HCT116 (cell line): Measurements from ENCODE around the gene SNX4. TPM values are rescaled to one million over a fixed set of nuclear protein-coding genes. Genes with fewer than 3 reads are reported as not detected.

Experiments
- ATAC-seq: fragments of 200-7000 bp; cut with Tn5 transposase; 2 replicates; pipeline ENCODE4 v1.9.1; 2020; ENCODE audit warnings: mild to moderate bottlenecking, moderate library complexity
- BruUV-seq: library from RNA; stranded (reverse); fragments of 400-500 nt; replicated peaks from 2 replicates; lab custom pipeline; 2021; lab: Mats Ljungman, UMichigan
- CTCF ChIA-PET: fragments of 300-600 bp; sonication (Branson Sonifier 250); formaldehyde crosslinking; loops from one replicate; lab custom pipeline; 2021; ENCODE audit warnings: antibody characterized with exemption; lab: Charles Lee
- POLR2A ChIA-PET: fragments of 300-600, 350-600 bp; sonication (Branson Sonifier 250); formaldehyde crosslinking; loops from one replicate; lab custom pipeline; 2021; ENCODE audit warnings: antibody characterized with exemption; lab: Charles Lee
- RAD21 ChIA-PET, 2 experiments: fragments of 300-600 bp; sonication (Branson Sonifier 250); formaldehyde crosslinking; loops; one replicate each; lab custom pipeline; 2023; ENCODE audit warnings: low total read pairs in 2 of 2; ENCODE audit not compliant: uncharacterized antibody in 2 of 2, unreplicated experiment in 2 of 2, low non-redundant PET in 1 of 2; lab: Charles Lee
- DNase-seq: peaks from one replicate; pipeline ENCODE4 v3.0.0-alpha.2; 2010; ENCODE audit warnings: low read depth, low spot score
- H2AFZ ChIP-seq: fragments of 200-600 bp; shearing (Covaris generic), sonication (generic); 2 replicates; pipeline ENCODE4 v1.6.1; 2017; ENCODE audit warnings: low read depth, mixed run types, mixed read lengths, antibody characterized with exemption, low read length; ENCODE audit not compliant: poor library complexity, severe bottlenecking
- H3K27ac ChIP-seq: 2 replicates; pipeline ENCODE4 v1.5.1; 2012; ENCODE audit warnings: low read depth, low read length
- H3K27me3 ChIP-seq: fragments of 200-600 bp; sonication (generic); 2 replicates; pipeline ENCODE4 v1.6.1; 2016; ENCODE audit warnings: mixed run types, low read length, mixed read lengths; ENCODE audit not compliant: insufficient read depth
- H3K36me3 ChIP-seq, 2 experiments: fragments of 200-500 bp in 1 of 2; fragments of 200-600 bp in 1 of 2; sonication (Bioruptor generic) in 1 of 2; sonication (generic) in 1 of 2; 2 replicates each; pipeline versions ENCODE4 v1.5.1 to v1.6.1; 2014 to 2016; ENCODE audit warnings: low read length in 2 of 2, inconsistent platforms in 1 of 2, mixed read lengths in 1 of 2, mixed run types in 1 of 2; ENCODE audit not compliant: insufficient read depth in 2 of 2, control insufficient read depth in 1 of 2
- H3K4me1 ChIP-seq, 2 experiments: fragments of 200-600 bp in 1 of 2; sonication (generic) in 1 of 2; 2 replicates each; pipeline versions ENCODE4 v1.5.1 to v1.6.1; 2012 to 2017; ENCODE audit warnings: low read length in 2 of 2, inconsistent platforms in 1 of 2, mild to moderate bottlenecking in 1 of 2, mixed read lengths in 1 of 2, mixed run types in 1 of 2, moderate library complexity in 1 of 2; ENCODE audit not compliant: insufficient read depth in 2 of 2, control insufficient read depth in 1 of 2
- H3K4me2 ChIP-seq: fragments of 200-600 bp; sonication (generic); 2 replicates; pipeline ENCODE4 v1.6.1; 2017; ENCODE audit warnings: mixed run types, low read length, mixed read lengths
- H3K4me3 ChIP-seq, 2 experiments: fragments of 200-600 bp in 1 of 2; sonication (generic) in 1 of 2; replicated peaks in 1 of 2; 2 replicates each; pipeline ENCODE4 v1.5.1; 2011 to 2016; ENCODE audit warnings: low read length in 2 of 2, control low read depth in 1 of 2, low read depth in 1 of 2, mild to moderate bottlenecking in 1 of 2, mixed read lengths in 1 of 2, mixed run types in 1 of 2
- H3K79me2 ChIP-seq: fragments of 200-600 bp; sonication (generic); 2 replicates; pipeline ENCODE4 v1.6.1; 2017; ENCODE audit warnings: mild to moderate bottlenecking, mixed run types, low read length, moderate library complexity, mixed read lengths; ENCODE audit not compliant: insufficient read depth
- H3K9ac ChIP-seq: fragments of 200-600 bp; sonication (generic); 2 replicates; pipeline ENCODE4 v1.6.1; 2016; ENCODE audit warnings: low read length, mixed read lengths
- H3K9me2 ChIP-seq: fragments of 200-600 bp; sonication (generic), shearing (Covaris generic); 2 replicates; pipeline ENCODE4 v1.6.1; 2017; ENCODE audit warnings: mixed run types, mild to moderate bottlenecking, moderate library complexity; ENCODE audit not compliant: insufficient read depth
- H3K9me3 ChIP-seq, 2 experiments: fragments of 200-500 bp in 1 of 2; fragments of 200-600 bp in 1 of 2; sonication (Bioruptor generic) in 1 of 2; sonication (generic) in 1 of 2; 2 replicates each; pipeline ENCODE4 v1.6.1; 2014 to 2017; ENCODE audit warnings: low read length in 2 of 2, mixed read lengths in 2 of 2, inconsistent platforms in 1 of 2, low read depth in 1 of 2, mild to moderate bottlenecking in 1 of 2, mixed run types in 1 of 2, moderate library complexity in 1 of 2; ENCODE audit not compliant: control insufficient read depth in 1 of 2, insufficient read depth in 1 of 2
- H4K20me1 ChIP-seq: fragments of 200-600 bp; sonication (generic), shearing (Covaris generic); 2 replicates; pipeline ENCODE4 v1.6.1; 2017; ENCODE audit warnings: mixed run types, mild to moderate bottlenecking, moderate library complexity; ENCODE audit not compliant: insufficient read depth
- ATF3 ChIP-seq: IDR thresholded peaks from 2 replicates; pipeline ENCODE4 v1.6.1; 2012
- CTCF ChIP-seq, 3 experiments: fragments of 200-600 bp in 1 of 3; sonication (generic) in 1 of 3; IDR thresholded peaks in 2 of 3; conservative IDR thresholded peaks in 1 of 3; 2 replicates each; pipeline ENCODE4 v1.5.1; 2012 to 2017; ENCODE audit warnings: low read depth in 2 of 3, low read length in 2 of 3, antibody characterized with exemption in 1 of 3, borderline replicate concordance in 1 of 3, control low read depth in 1 of 3, mild to moderate bottlenecking in 1 of 3, mixed read lengths in 1 of 3, mixed run types in 1 of 3, moderate library complexity in 1 of 3; ENCODE audit not compliant: insufficient read depth in 1 of 3
- ELF1 ChIP-seq: IDR thresholded peaks from 2 replicates; pipeline ENCODE4 v1.6.1; 2012; ENCODE audit warnings: low read depth, borderline replicate concordance
- EZH2 ChIP-seq: fragments of 200-600 bp; sonication (generic); IDR thresholded peaks from 2 replicates; pipeline ENCODE4 v1.6.1; 2017; ENCODE audit warnings: antibody characterized with exemption, mixed run types
- FOSL1 ChIP-seq: IDR thresholded peaks from 2 replicates; pipeline ENCODE4 v1.6.1; 2012; ENCODE audit warnings: low read depth
- POLR2A ChIP-seq: IDR thresholded peaks from 2 replicates; pipeline ENCODE4 v1.7.0; 2011; ENCODE audit warnings: borderline replicate concordance; ENCODE audit not compliant: insufficient read depth, insufficient read length; ENCODE audit errors: extremely low read depth
- POLR2AphosphoS5 ChIP-seq: IDR thresholded peaks from 2 replicates; pipeline ENCODE4 v1.6.1; 2011; ENCODE audit warnings: mild to moderate bottlenecking, low read depth, low read length, moderate library complexity
- RAD21 ChIP-seq: IDR thresholded peaks from 2 replicates; pipeline ENCODE4 v1.6.1; 2012; ENCODE audit warnings: low read depth, mild to moderate bottlenecking
- SP1 ChIP-seq: IDR thresholded peaks from 2 replicates; pipeline ENCODE4 v1.6.1; 2012; ENCODE audit warnings: low read depth
- TCF7L2 ChIP-seq: IDR thresholded peaks from 2 replicates; pipeline ENCODE4 v1.7.0; 2011; ENCODE audit warnings: borderline replicate concordance, inconsistent platforms; ENCODE audit not compliant: insufficient read depth, insufficient read length; ENCODE audit errors: extremely low read depth
- YY1 ChIP-seq: IDR thresholded peaks from 2 replicates; pipeline ENCODE4 v1.6.1; 2011; ENCODE audit warnings: low read length, low read depth, moderate library complexity, mild to moderate bottlenecking; ENCODE audit not compliant: insufficient replicate concordance; ENCODE audit errors: extremely low read depth
- ZFX ChIP-seq: fragments of 450-650 bp; IDR thresholded peaks from 2 replicates; pipeline ENCODE4 v1.6.1; 2017
- ZNF274 ChIP-seq: fragments of 200-500 bp; sonication (Bioruptor generic); IDR thresholded peaks from 2 replicates; pipeline ENCODE4 v1.6.1; 2014; ENCODE audit warnings: mild to moderate bottlenecking, low read depth, low read length, inconsistent platforms
- intact Hi-C: fragments of 100-400 bp; cut with micrococcal nuclease; formaldehyde crosslinking; loops from 2 replicates; pipeline ENCODE4 v1.10.0; 2022
- total RNA-seq: library from RNA; stranded (reverse); gene quantifications from one replicate; pipeline ENCODE4 v1.2.1, GENCODE V29; 2021; ENCODE audit not compliant: unreplicated experiment
- TF ChIP-seq, protein P1 (sequence below): IDR thresholded peaks from 2 replicates; pipeline ENCODE4 v1.6.1; 2012
- TF ChIP-seq, protein P2 (sequence below): IDR thresholded peaks from 2 replicates; pipeline ENCODE4 v1.6.1; 2011; ENCODE audit warnings: mild to moderate bottlenecking, low read length, moderate library complexity; ENCODE audit not compliant: insufficient replicate concordance; ENCODE audit errors: extremely low read depth

SNX4 gene
- total RNA-seq, 1 experiment from 2014 or later = 21.1 TPM

- ATAC-seq (no peak), DNase-seq (no peak)
- no peak overlapping the region for H2AFZ ChIP-seq
- ChIA-PET CTCF (no interaction called here), POLR2A (interaction anchor here (0.5 kb wide), 1 partner anchor 238 kb away, joined by 3 read pairs; no protein-coding TSS in a partner anchor), RAD21 (no interaction called here)
- intact Hi-C loops = no loop called here
- H3K27me3 ChIP-seq = no peaks in the 10 kb centered on the region
- no peaks in the 10 kb centered on the region for H3K79me2 ChIP-seq
- H3K36me3 ChIP-seq = no peaks in the 10 kb centered on the region
- BruUV-seq = no TSS peak
- no peak overlapping the region for H3K4me2 ChIP-seq
- no peak overlapping the region for H3K27ac ChIP-seq
- no peaks in the 10 kb centered on the region for H4K20me1 ChIP-seq
- no peak overlapping the region for H3K9ac ChIP-seq
- no peaks in the 10 kb centered on the region for H3K4me1 ChIP-seq
- TF ChIP-seq ZNF274 = no peak
- TF ChIP-seq, all 23 proteins: peak for 0
- no peaks in the 10 kb centered on the region for H3K9me3 ChIP-seq
- no peak overlapping the region for H3K4me3 ChIP-seq
- H3K9me2 ChIP-seq = no peaks in the 10 kb centered on the region
These were observed 87.9 kb downstream of the SNX4 start for GRCh38 chr3:125431912-125432790.

GRCh38 chr3:125431391-125431790, 88.6 kb downstream of the SNX4 start:
- Histone ChIP-seq H3K9me2 (no peaks in the 10 kb centered on the region), H3K4me2 (no peak overlapping the region), H3K27me3 (no peaks in the 10 kb centered on the region), H3K9ac (no peak overlapping the region), H3K4me1 (no peaks in the 10 kb centered on the region), H3K36me3 (no peaks in the 10 kb centered on the region), H3K4me3 (no peak overlapping the region), H4K20me1 (no peaks in the 10 kb centered on the region), H2AFZ (no peak overlapping the region), H3K9me3 (no peaks in the 10 kb centered on the region), H3K79me2 (no peaks in the 10 kb centered on the region), H3K27ac (no peak overlapping the region)
- ChIA-PET CTCF (no interaction called here), POLR2A (interaction anchor here (0.5 kb wide), 1 partner anchor 237 kb away, joined by 3 read pairs; no protein-coding TSS in a partner anchor), RAD21 (no interaction called here)
- BruUV-seq = no TSS peak
- ATAC-seq = no peak
- intact Hi-C loops = no loop called here
- DNase-seq = no peak
- TF ChIP-seq, protein P1, sequence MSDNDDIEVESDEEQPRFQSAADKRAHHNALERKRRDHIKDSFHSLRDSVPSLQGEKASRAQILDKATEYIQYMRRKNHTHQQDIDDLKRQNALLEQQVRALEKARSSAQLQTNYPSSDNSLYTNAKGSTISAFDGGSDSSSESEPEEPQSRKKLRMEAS = no peak
- TF ChIP-seq, protein P2, sequence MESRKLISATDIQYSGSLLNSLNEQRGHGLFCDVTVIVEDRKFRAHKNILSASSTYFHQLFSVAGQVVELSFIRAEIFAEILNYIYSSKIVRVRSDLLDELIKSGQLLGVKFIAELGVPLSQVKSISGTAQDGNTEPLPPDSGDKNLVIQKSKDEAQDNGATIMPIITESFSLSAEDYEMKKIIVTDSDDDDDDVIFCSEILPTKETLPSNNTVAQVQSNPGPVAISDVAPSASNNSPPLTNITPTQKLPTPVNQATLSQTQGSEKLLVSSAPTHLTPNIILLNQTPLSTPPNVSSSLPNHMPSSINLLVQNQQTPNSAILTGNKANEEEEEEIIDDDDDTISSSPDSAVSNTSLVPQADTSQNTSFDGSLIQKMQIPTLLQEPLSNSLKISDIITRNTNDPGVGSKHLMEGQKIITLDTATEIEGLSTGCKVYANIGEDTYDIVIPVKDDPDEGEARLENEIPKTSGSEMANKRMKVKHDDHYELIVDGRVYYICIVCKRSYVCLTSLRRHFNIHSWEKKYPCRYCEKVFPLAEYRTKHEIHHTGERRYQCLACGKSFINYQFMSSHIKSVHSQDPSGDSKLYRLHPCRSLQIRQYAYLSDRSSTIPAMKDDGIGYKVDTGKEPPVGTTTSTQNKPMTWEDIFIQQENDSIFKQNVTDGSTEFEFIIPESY = no peak
- TF ChIP-seq TCF7L2 (no peak), ATF3 (no peak), ELF1 (no peak), FOSL1 (no peak), POLR2AphosphoS5 (no peak), RAD21 (no peak), YY1 (no peak), SP1 (no peak), CTCF (IDR thresholded peaks at IDR 0.05 in 2 of 3, conservative IDR thresholded peaks at IDR 0.05 in 1 of 3; ENCODE audit: borderline replicate concordance in 1 of 3, insufficient read depth in 1 of 3, low read depth in 2 of 3, low read length in 2 of 3) (no peak), POLR2A (no peak), ZNF274 (no peak), EZH2 (no peak), ZFX (no peak)
